ENCODE measurements around the gene DNMBP.
"Not testable (repeated sequence)": the region's sequence is repeated elsewhere in the genome, so short reads cannot be mapped to it uniquely, and the experiment has no call there.

The DNMBP gene

DNA sequence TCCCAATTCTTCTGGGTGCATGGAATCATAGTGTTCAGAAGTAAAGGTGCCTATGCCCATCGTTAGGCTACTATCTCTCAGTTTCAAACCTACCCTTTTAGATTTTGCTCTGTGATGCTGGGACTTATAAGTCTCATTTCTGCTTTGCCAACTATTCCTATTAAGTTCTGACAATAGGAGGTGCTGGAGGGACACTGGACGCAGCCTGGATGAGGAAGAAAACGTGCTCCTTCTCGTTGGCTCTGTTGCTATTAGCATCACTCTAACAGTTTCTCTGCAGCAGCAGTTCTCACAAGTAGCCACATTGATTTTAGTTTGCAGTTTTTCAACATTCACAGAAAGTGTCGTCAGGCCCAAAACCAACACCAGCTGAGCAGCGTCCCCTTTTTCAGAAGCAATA lies 154.9 kb downstream of the DNMBP start:
- DNase-seq, result no peak

GRCh38 chr10:99853655-99854054 lies 156.1 kb downstream of the DNMBP start:
- no peak for DNase-seq

DNA sequence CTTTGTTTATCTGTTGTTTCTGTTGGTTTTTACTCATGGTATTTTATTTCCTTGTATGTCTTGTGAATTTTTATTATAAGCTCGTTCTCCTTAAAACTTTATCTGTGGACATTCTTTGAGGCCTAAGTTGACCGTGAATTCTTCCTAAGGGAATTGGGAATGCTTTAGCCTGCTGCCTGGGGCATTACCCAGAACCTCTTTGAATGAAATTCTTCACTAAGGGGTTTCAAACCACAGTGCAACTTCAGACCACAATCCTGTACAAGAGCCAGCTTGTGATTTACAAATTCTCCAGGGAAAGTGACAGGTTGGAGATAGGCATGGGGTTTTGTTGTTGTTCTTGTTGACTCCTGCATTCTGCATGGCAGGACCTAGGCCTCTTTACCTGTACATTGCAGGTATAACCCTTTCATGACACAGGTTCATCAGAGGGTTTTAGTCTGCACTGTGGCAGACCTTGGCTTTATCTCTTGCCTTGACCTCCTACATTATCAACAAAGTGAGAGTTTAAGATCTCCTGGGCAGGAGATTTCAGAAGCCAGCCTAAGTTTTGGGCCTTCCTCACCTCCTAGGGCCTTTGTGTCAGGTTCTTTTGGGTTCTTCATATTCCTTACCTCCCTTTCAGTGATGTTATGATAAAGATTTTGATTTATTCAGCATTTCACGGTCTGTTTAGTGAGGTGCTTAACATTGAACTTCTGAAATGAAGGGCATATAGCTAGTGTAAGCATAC lies 157.1 kb downstream of the DNMBP start:
- DNase-seq, result no peak

DNA sequence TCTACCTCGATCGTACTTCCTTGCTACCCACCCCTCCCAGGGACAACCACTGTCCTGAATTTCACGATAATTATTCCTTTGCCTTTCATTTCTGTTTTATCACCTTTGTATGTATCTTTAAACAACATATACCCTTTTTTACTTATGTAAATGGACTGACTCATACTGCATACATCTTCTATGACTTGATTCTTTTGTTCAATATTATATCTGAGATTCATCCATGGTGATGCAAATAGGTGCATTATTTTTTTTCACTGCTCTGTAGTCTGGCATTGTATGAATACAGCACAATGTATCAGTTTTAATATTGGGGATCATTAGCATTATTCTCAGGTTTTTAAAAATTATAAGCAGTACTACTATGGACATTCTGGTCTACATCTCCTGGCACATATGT lies 157.9 kb downstream of the DNMBP start:
- DNase-seq, result no peak

DNA sequence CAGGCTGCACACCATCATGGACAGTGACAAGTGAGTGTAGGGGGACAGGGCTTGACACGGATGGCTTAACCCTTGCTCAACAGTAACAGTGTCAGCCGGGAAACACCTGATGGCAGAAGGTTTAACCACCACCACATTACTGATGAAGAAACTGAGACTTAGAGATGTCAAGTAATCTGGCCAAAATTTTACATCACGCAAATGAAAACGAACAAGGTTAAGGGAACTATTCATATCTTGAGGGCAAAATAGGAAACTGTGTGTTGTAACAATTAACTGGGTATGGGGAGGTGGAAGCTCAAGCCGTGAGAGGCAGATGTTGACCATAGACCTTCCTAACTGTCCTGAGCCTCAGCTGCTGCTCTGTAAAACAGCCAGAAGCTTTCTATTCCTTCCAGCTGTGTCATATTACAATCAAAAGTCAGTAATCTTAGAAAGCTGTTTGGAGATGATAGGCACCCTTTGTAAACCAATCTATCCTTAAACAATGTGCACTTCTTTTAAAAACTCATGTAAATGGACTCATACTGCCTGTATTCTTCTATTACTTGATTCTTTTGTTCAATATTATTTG lies 158.9 kb downstream of the DNMBP start:
- no peak for DNase-seq

DNA sequence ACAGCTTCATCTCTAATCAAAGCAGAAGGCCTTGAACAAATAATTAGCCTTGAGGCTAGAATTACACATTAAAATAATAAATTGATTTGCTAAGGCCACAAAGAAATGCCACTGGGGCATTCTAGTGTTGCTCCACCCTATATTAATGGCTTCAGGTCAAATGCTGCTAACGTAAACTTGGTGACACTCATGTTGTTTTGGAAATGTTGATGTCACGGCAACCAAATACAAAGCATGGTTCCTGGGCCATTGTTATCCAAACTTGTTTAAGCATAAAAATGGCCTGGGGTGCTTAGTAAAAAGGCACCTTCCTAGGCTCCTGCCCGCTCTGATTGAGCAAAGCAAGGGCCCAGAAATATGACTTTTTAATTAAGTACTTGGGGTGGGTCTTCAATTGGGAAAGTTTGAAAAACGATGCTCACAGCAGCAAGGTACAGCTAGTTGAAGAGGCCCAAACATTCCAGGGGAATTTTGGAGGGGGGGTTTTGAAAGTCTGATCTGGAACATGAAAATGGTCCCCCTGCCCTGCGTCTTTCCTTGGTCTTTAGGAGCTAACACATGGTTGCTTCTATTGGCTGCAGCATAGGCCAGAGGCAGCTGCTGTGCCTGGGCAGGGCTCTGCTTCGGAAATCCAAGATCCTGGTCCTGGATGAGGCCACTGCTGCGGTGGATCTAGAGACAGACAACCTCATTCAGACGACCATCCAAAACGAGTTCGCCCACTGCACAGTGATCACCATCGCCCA lies 159.6 kb downstream of the DNMBP start:
- DNase-seq, result no peak

GRCh38 chr10:99849536-99849935 lies 160.2 kb downstream of the DNMBP start:
- no peak for DNase-seq

DNA sequence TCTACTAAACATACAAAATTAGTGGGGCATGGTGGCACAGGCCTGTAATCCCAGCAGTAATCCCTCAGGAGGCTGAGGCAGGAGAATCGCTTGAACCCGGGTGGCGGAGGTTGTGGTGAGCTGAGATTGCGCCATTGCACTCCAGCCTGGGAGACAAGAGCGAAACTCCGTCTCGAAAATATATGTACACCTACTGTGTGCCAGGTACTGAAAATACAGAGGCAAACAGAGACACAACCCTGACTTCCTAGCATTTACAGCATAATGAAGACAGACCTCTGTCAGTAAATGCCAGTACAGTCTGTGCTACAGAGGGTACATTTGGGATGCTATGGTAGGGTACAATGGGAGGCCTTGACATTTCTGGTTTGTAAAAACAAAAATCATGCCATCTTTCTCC lies 160.7 kb downstream of the DNMBP start:
- DNase-seq, result no peak

DNA sequence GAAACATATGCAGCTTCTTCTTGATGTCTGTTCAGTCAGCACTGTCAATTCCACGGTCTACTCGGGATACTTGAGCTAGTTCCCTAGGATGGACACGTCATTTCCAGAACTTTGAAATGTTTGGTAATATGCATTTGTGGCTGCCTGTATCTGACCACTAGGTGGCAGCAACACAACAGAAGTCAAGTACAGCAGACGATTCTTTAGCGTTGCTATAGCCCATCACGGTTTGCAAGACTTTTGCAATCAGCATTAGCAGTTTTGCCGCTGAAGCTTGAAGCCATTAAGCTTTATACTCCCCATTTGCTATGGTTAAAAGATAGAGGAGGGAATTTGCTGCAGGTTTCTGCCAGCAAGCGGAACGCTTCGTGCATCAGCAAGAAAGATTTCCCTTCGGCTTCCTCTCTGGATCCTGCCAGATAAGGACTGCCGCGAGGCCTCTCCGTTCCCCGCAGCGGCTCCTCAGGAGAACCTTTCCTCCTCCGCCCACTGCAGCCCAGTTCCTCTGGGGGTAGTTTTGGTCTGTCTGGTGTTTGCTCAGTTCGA lies 163.8 kb downstream of the DNMBP start:
- DNase-seq, result peak; percentile 55

GRCh38 chr10:99844433-99844955 lies 165.3 kb downstream of the DNMBP start:
- DNase-seq, result no peak

DNA sequence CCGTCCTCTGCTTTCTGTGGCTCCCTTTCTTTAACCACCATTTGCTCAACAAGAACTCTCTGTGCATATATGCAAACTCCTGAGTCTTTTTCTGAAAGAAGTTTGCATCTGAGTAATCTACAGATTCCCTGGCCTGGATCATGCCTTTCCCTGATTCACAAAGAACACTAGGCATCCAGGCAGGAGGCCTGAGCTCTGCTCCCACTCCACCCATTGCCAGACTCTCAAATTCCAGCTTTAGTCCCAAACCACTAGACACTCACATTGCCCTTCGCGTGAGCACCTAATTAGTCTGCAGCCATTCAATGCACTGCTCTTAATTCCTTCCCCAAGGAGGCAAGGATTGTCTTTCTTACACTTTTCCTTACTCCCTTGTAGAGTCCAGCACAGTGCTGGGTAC lies 166.4 kb downstream of the DNMBP start:
- DNase-seq, result no peak

- no peak for DNase-seq
Measured at GRCh38 chr10:99841746-99842145, 168.0 kb downstream of the DNMBP start.

DNA sequence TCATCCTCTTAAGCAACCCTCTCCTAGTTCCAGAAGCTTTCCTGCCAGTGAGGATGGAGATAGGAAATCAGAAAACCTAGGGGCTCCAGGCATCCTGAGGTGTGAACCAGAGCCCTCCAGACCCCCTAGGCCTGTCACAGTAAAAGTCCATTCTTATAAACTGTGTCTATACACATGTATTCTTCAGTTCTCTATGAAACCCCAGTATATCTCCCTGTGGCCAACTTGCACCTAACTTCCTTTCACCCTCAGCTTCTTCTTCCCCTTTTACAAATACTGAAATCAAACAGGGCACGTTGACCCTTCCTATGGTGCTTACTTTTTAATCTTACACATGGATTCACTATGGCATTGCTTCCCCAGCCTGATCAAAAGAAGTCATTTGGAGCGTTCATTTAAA lies 168.9 kb downstream of the DNMBP start:
- DNase-seq, result not testable (repeated sequence)

- DNase-seq, result no peak
Measured at GRCh38 chr10:99836711-99837110, 173.0 kb downstream of the DNMBP start.

DNA sequence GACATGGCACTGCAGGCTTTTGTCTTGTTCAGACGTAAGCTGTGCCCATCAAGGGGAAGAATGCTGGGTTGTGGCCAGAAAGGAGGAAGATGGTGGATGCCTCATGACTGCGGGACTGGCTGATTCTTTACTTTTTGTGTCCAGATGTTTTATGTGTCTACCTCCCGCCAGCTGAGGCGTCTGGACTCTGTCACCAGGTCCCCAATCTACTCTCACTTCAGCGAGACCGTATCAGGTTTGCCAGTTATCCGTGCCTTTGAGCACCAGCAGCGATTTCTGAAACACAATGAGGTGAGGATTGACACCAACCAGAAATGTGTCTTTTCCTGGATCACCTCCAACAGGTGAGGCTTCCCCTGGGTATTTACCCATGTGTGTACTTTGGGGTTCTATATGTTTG lies 173.8 kb downstream of the DNMBP start:
- no peak for DNase-seq

DNA sequence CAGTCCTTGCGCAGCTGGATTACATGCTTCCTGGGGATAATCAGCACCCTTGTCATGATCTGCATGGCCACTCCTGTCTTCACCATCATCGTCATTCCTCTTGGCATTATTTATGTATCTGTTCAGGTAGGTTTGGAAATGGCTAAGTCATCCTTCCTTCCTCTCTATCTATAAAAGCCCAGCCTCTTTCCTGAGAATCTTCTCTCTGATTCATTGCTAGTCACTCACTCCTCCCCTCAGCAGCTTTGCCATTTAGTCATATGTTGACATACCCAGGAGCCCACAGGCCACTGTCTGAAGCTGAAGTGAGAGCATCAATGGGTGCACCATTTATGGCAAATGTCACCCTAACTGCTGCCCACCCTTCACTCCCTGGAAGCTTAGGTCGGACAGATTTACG lies 175.3 kb downstream of the DNMBP start:
- DNase-seq, result no peak

- DNase-seq, result no peak
Measured at GRCh38 chr10:99832439-99832838, 177.3 kb downstream of the DNMBP start.

DNA sequence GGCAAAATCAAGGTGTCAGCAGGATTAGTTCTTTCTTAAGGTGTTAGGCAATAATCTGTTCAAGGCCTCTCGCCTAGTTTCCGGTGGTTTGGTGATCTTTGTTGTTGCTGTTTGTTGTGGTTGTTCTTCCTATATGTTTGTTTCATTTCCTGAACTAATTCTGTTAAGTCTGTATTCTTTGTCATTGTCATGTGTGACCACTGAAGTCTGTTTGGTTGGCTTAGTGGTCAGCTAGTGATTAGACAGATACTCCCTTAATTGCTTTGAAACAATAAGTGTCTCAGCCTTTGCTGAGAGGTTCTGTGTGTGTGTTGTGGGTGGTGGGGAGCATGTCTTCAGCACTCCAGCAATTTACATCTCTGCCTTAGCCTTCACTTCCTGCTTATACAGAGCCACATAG lies 181.3 kb downstream of the DNMBP start:
- no peak for DNase-seq

DNA sequence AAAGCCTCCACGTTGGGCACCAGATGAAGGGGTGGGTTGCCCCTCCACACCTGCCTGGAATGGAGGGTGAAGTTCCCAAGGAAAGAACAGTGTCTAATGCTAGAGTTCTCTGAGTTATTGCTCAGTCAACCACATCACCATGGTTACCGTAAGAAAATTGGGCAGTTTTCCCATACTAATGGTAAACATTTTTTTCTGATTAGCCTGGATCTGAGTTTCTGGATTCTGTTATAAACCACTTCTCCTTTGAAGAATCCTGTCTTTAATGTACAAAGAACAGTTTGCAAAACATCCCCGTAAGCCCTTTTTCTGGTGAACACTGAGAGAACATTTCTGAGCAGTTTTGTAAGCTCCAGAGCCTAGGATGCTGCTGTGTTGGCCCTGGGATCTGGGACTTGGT lies 181.8 kb downstream of the DNMBP start:
- DNase-seq, result no peak

Measured in activated CD4-positive, CD25-positive, alpha-beta regulatory T cell treated with anti-CD3 and anti-CD28 coated beads, Interleukin-2, amount 50 U/mL, for 72 hours (primary cell).